ENCODE results near the gene ABLIM3.

The ABLIM3 gene

GRCh38 chr5:149201121-149201637 is 59.9 kb downstream of the ABLIM3 start (continued):
- TF ChIP-seq PATZ1 (CRISPR knock-in tag; IDR thresholded peaks at IDR 0.05; ENCODE audit: borderline replicate concordance) (no peak), RARB (CRISPR knock-in tag; IDR thresholded peaks at IDR 0.05) (no peak), POU6F1 (CRISPR knock-in tag; IDR thresholded peaks at IDR 0.05; ENCODE audit: borderline replicate concordance, low read depth) (no peak), ZC3H10 (CRISPR knock-in tag; IDR thresholded peaks at IDR 0.05) (no peak), BACH2 (CRISPR knock-in tag; IDR thresholded peaks at IDR 0.05; ENCODE audit: borderline replicate concordance) (no peak), ZNF8 (CRISPR knock-in tag; IDR thresholded peaks at IDR 0.05) (no peak), ZNF565 (CRISPR knock-in tag; conservative IDR thresholded peaks at IDR 0.05; ENCODE audit: low read depth) (no peak)

- no peak for TF ChIP-seq OSR1 (CRISPR knock-in tag; IDR thresholded peaks at IDR 0.05)
- no peak for TF ChIP-seq ZFP3 (CRISPR knock-in tag; IDR thresholded peaks at IDR 0.05)
- no peak for TF ChIP-seq ZC3H10 (CRISPR knock-in tag; IDR thresholded peaks at IDR 0.05)
- no peak for TF ChIP-seq SNAI2 (CRISPR knock-in tag; IDR thresholded peaks at IDR 0.05)
- no peak for TF ChIP-seq PPARA (CRISPR knock-in tag; IDR thresholded peaks at IDR 0.05; ENCODE audit: borderline replicate concordance)
- no peak for TF ChIP-seq RARB (CRISPR knock-in tag; IDR thresholded peaks at IDR 0.05)
- no peak for TF ChIP-seq ARNTL (CRISPR knock-in tag; IDR thresholded peaks at IDR 0.05; ENCODE audit: borderline replicate concordance, low read depth)
- no peak for TF ChIP-seq ZNF8 (CRISPR knock-in tag; IDR thresholded peaks at IDR 0.05)
- TF ChIP-seq CREB5 (CRISPR knock-in tag; IDR thresholded peaks at IDR 0.05; ENCODE audit: low read depth) = no peak
- TF ChIP-seq CSRNP3 (CRISPR knock-in tag; IDR thresholded peaks at IDR 0.05) = no peak
- TF ChIP-seq TCF4 (CRISPR knock-in tag; IDR thresholded peaks at IDR 0.05; ENCODE audit: borderline replicate concordance) = no peak
- TF ChIP-seq CSDC2 (CRISPR knock-in tag; IDR thresholded peaks at IDR 0.05) = no peak
- TF ChIP-seq ZFP30 (CRISPR knock-in tag; IDR thresholded peaks at IDR 0.05) = no peak
- TF ChIP-seq PATZ1 (CRISPR knock-in tag; IDR thresholded peaks at IDR 0.05; ENCODE audit: borderline replicate concordance) = no peak
- TF ChIP-seq TOX (CRISPR knock-in tag; IDR thresholded peaks at IDR 0.05; ENCODE audit: borderline replicate concordance) = no peak
- no peak for TF ChIP-seq GLIS3 (CRISPR knock-in tag; IDR thresholded peaks at IDR 0.05)
Measured at GRCh38 chr5:149202910-149203451, 61.7 kb downstream of the ABLIM3 start.

GRCh38 chr5:149203921-149204441 is 62.7 kb downstream of the ABLIM3 start:
- no peak for ATAC-seq
- no peak for TF ChIP-seq PPARA (CRISPR knock-in tag; IDR thresholded peaks at IDR 0.05; ENCODE audit: borderline replicate concordance)
- TF ChIP-seq SNAI2 (CRISPR knock-in tag; IDR thresholded peaks at IDR 0.05) = no peak
- no peak for TF ChIP-seq POU6F1 (CRISPR knock-in tag; IDR thresholded peaks at IDR 0.05; ENCODE audit: borderline replicate concordance, low read depth)
- TF ChIP-seq ESRRG (CRISPR knock-in tag; IDR thresholded peaks at IDR 0.05) = no peak
- TF ChIP-seq ARNTL (CRISPR knock-in tag; IDR thresholded peaks at IDR 0.05; ENCODE audit: borderline replicate concordance, low read depth) = no peak
- TF ChIP-seq PATZ1 (CRISPR knock-in tag; IDR thresholded peaks at IDR 0.05; ENCODE audit: borderline replicate concordance) = no peak

More at GRCh38 chr5:149202910-149203451, 61.7 kb downstream of the ABLIM3 start:
- no peak for ATAC-seq

All from SK-N-SH treated with all-trans-retinoic acid at 6 μM for 48 hours (cell line).